SK-N-SH treated with all-trans-retinoic acid at 6 μM for 48 hours (cell line): Measurements from ENCODE around the gene KIF13A.
A peak's percentile ranks its signal among the peaks of the same experiment; 100 is the strongest.

Experiments used
- ATAC-seq: fragments of 200-7000 bp; cut with Tn5 transposase; 3 replicates; pipeline ENCODE4 v1.9.1; 2020; ENCODE audit warnings: mild to moderate bottlenecking, moderate library complexity
- ARNTL ChIP-seq: fragments of 450-650 bp; formaldehyde crosslinking; IDR thresholded peaks from 2 replicates; pipeline ENCODE4 v1.5.0; 2020; ENCODE audit warnings: low read depth, mild to moderate bottlenecking, moderate library complexity, borderline replicate concordance
- BACH2 ChIP-seq: fragments of 250-450 bp; sonication (Bioruptor Pico); IDR thresholded peaks from 2 replicates; pipeline ENCODE4 v1.9.0; 2021; ENCODE audit warnings: mild to moderate bottlenecking, borderline replicate concordance
- CSDC2 ChIP-seq: fragments of 250-450 bp; sonication (Bioruptor Pico); IDR thresholded peaks from 2 replicates; pipeline ENCODE4 v1.5.0; 2020; ENCODE audit warnings: mild to moderate bottlenecking, moderate library complexity
- ESRRG ChIP-seq: fragments of 250-450 bp; sonication (Bioruptor Pico); IDR thresholded peaks from 2 replicates; pipeline ENCODE4 v1.6.1; 2021; ENCODE audit warnings: mild to moderate bottlenecking
- GLIS3 ChIP-seq: fragments of 250-450 bp; sonication (Bioruptor Pico); IDR thresholded peaks from 2 replicates; pipeline ENCODE4 v1.5.0; 2020; ENCODE audit warnings: mild to moderate bottlenecking, moderate library complexity
- ISL1 ChIP-seq: fragments of 250-450 bp; sonication (Bioruptor Pico); IDR thresholded peaks from 2 replicates; pipeline ENCODE4 v2.1.2; 2022; ENCODE audit warnings: mild to moderate bottlenecking, moderate library complexity
- OSR1 ChIP-seq: fragments of 250-450 bp; sonication (Bioruptor Pico); IDR thresholded peaks from 2 replicates; pipeline ENCODE4 v1.8.0; 2022; ENCODE audit warnings: moderate library complexity, mild to moderate bottlenecking, inconsistent platforms
- PATZ1 ChIP-seq: fragments of 250-450 bp; sonication (Bioruptor Pico); IDR thresholded peaks from 2 replicates; pipeline ENCODE4 v1.8.0; 2020; ENCODE audit warnings: mild to moderate bottlenecking, moderate library complexity, borderline replicate concordance
- PPARA ChIP-seq: fragments of 250-450 bp; sonication (Bioruptor Pico); IDR thresholded peaks from 2 replicates; pipeline ENCODE4 v1.5.0; 2020; ENCODE audit warnings: mild to moderate bottlenecking, borderline replicate concordance
- RARB ChIP-seq: fragments of 250-450 bp; sonication (Bioruptor Pico); IDR thresholded peaks from 2 replicates; pipeline ENCODE4 v1.8.0; 2021; ENCODE audit warnings: mild to moderate bottlenecking, moderate library complexity
- SNAI2 ChIP-seq: fragments of 250-450 bp; sonication (Bioruptor Pico); IDR thresholded peaks from 2 replicates; pipeline ENCODE4 v1.5.0; 2020; ENCODE audit warnings: mild to moderate bottlenecking, moderate library complexity
- TCF4 ChIP-seq: fragments of 250-450 bp; sonication (Bioruptor Pico); IDR thresholded peaks from 2 replicates; pipeline ENCODE4 v1.8.0; 2021; ENCODE audit warnings: mild to moderate bottlenecking, moderate library complexity, borderline replicate concordance
- ZC3H10 ChIP-seq: fragments of 250-450 bp; sonication (Bioruptor Pico); IDR thresholded peaks from 2 replicates; pipeline ENCODE4 v1.5.1; 2021; ENCODE audit warnings: mild to moderate bottlenecking, moderate library complexity
- ZFP30 ChIP-seq: fragments of 450-650 bp; formaldehyde crosslinking; IDR thresholded peaks from 2 replicates; pipeline ENCODE4 v1.5.0; 2022; ENCODE audit warnings: mild to moderate bottlenecking, moderate library complexity
- ZNF565 ChIP-seq: fragments of 450-650 bp; formaldehyde crosslinking; conservative IDR thresholded peaks from 2 replicates; pipeline ENCODE4 v1.5.0; 2020; ENCODE audit warnings: low read depth, mild to moderate bottlenecking, moderate library complexity
- ZNF70 ChIP-seq: fragments of 450-650 bp; formaldehyde crosslinking; IDR thresholded peaks from 2 replicates; pipeline ENCODE4 v1.5.0; 2020; ENCODE audit warnings: mild to moderate bottlenecking, moderate library complexity
- ZNF8 ChIP-seq: fragments of 450-650 bp; formaldehyde crosslinking; IDR thresholded peaks from 2 replicates; pipeline ENCODE4 v1.5.0; 2020; ENCODE audit warnings: mild to moderate bottlenecking, moderate library complexity
- TF ChIP-seq, protein P1 (sequence below): fragments of 250-450 bp; sonication (Bioruptor Pico); IDR thresholded peaks from 2 replicates; pipeline ENCODE4 v1.5.1; 2020; ENCODE audit warnings: low read depth, mild to moderate bottlenecking, moderate library complexity
- TF ChIP-seq, protein P2 (sequence below): fragments of 250-450 bp; sonication (Bioruptor Pico); IDR thresholded peaks from 2 replicates; pipeline ENCODE4 v1.8.0; 2021; ENCODE audit warnings: low read depth, mild to moderate bottlenecking, moderate library complexity, borderline replicate concordance
- TF ChIP-seq, protein P3 (sequence below): fragments of 250-450 bp; sonication (Bioruptor Pico); IDR thresholded peaks from 2 replicates; pipeline ENCODE4 v1.5.1; 2021; ENCODE audit warnings: mild to moderate bottlenecking, moderate library complexity

Gene KIF13A

DNA sequence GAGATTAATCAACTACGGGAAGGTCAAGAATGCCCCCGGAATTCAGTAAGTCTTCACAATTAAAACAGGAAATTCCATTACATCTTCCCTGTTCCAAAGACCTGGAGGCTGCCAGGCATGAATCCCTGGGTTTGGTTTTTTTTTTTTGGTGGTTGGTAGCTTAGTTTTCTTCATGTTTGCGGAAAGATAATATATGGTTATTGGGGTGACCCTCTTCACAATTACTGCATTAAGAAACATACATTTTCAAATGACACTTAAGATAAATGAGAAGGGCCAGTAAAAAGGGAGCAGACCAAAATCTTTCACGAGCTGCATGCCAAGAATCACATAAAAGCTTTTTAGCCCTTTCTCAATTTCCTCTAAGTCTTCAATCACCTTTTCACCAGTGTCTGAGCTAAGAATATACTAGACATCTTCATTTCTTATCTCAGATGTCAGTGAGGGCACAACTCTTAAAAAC lies 64.0 kb downstream of the KIF13A start (continued):
- TF ChIP-seq ZFP30 (CRISPR knock-in tag) (no peak), CSDC2 (no peak), ZNF565 (CRISPR knock-in tag) (no peak), ZC3H10 (CRISPR knock-in tag) (no peak), GLIS3 (CRISPR knock-in tag) (no peak), RARB (CRISPR knock-in tag) (no peak), ESRRG (CRISPR knock-in tag) (peak; percentile 73; the same call in 1 of the 2 replicates), PPARA (CRISPR knock-in tag) (no peak), ISL1 (peak; percentile 100), ZNF70 (CRISPR knock-in tag) (no peak), PATZ1 (CRISPR knock-in tag) (peak; percentile 66; the same call in 1 of the 2 replicates)
- TF ChIP-seq, all 23 proteins: peak for 5

- no peak for ATAC-seq
- no peak for TF ChIP-seq ESRRG (CRISPR knock-in tag)
- no peak for TF ChIP-seq PPARA (CRISPR knock-in tag)
- no peak for TF ChIP-seq ZNF70 (CRISPR knock-in tag)
- TF ChIP-seq, protein P1, sequence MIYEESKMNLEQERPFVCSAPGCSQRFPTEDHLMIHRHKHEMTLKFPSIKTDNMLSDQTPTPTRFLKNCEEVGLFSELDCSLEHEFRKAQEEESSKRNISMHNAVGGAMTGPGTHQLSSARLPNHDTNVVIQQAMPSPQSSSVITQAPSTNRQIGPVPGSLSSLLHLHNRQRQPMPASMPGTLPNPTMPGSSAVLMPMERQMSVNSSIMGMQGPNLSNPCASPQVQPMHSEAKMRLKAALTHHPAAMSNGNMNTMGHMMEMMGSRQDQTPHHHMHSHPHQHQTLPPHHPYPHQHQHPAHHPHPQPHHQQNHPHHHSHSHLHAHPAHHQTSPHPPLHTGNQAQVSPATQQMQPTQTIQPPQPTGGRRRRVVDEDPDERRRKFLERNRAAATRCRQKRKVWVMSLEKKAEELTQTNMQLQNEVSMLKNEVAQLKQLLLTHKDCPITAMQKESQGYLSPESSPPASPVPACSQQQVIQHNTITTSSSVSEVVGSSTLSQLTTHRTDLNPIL (CRISPR knock-in tag): no peak
- no peak for TF ChIP-seq ZC3H10 (CRISPR knock-in tag)
- TF ChIP-seq PATZ1 (CRISPR knock-in tag): no peak
- no peak for TF ChIP-seq ISL1
- no peak for TF ChIP-seq BACH2
- TF ChIP-seq ARNTL (CRISPR knock-in tag): no peak
- TF ChIP-seq ZNF8 (CRISPR knock-in tag): no peak
- no peak for TF ChIP-seq ZNF565 (CRISPR knock-in tag)
- no peak for TF ChIP-seq TCF4 (CRISPR knock-in tag)
- no peak for TF ChIP-seq GLIS3 (CRISPR knock-in tag)
- no peak for TF ChIP-seq CSDC2
- no peak for TF ChIP-seq SNAI2 (CRISPR knock-in tag)
- TF ChIP-seq, all 23 proteins: peak for 0
Observed at GRCh38 chr6:17921454-17921853, 66.0 kb downstream of the KIF13A start.

GRCh38 chr6:17919496-17919895 lies 67.9 kb downstream of the KIF13A start:
- ATAC-seq: no peak
- TF ChIP-seq ZNF565 (CRISPR knock-in tag) (no peak), PPARA (CRISPR knock-in tag) (no peak), SNAI2 (CRISPR knock-in tag) (no peak), ZC3H10 (CRISPR knock-in tag) (no peak), ZNF70 (CRISPR knock-in tag) (no peak), TCF4 (CRISPR knock-in tag) (no peak), BACH2 (no peak), CSDC2 (no peak), ARNTL (CRISPR knock-in tag) (no peak), OSR1 (CRISPR knock-in tag) (no peak), ESRRG (CRISPR knock-in tag) (no peak), RARB (CRISPR knock-in tag) (no peak), ISL1 (no peak), GLIS3 (CRISPR knock-in tag) (no peak), ZNF8 (CRISPR knock-in tag) (no peak), ZFP30 (CRISPR knock-in tag) (no peak)
- TF ChIP-seq, protein P2, sequence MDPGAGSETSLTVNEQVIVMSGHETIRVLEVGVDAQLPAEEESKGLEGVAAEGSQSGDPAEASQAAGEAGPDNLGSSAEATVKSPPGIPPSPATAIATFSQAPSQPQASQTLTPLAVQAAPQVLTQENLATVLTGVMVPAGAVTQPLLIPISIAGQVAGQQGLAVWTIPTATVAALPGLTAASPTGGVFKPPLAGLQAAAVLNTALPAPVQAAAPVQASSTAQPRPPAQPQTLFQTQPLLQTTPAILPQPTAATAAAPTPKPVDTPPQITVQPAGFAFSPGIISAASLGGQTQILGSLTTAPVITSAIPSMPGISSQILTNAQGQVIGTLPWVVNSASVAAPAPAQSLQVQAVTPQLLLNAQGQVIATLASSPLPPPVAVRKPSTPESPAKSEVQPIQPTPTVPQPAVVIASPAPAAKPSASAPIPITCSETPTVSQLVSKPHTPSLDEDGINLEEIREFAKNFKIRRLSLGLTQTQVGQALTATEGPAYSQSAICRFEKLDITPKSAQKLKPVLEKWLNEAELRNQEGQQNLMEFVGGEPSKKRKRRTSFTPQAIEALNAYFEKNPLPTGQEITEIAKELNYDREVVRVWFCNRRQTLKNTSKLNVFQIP (CRISPR knock-in tag): no peak
- TF ChIP-seq, protein P3, sequence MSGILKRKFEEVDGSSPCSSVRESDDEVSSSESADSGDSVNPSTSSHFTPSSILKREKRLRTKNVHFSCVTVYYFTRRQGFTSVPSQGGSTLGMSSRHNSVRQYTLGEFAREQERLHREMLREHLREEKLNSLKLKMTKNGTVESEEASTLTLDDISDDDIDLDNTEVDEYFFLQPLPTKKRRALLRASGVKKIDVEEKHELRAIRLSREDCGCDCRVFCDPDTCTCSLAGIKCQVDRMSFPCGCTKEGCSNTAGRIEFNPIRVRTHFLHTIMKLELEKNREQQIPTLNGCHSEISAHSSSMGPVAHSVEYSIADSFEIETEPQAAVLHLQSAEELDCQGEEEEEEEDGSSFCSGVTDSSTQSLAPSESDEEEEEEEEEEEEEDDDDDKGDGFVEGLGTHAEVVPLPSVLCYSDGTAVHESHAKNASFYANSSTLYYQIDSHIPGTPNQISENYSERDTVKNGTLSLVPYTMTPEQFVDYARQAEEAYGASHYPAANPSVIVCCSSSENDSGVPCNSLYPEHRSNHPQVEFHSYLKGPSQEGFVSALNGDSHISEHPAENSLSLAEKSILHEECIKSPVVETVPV: no peak
- TF ChIP-seq, protein P1 (CRISPR knock-in tag): no peak
